GM12878 (cell line): Measurements from ENCODE around the gene KRT14. TPM values are rescaled to one million over a fixed set of nuclear protein-coding genes. Genes with fewer than 3 reads are reported as not detected.
A peak's percentile ranks its signal among the peaks of the same experiment; 100 is the strongest.

Experiments used
- ATAC-seq: fragments of 200-7000 bp; cut with Tn5 transposase; 3 replicates; pipeline ENCODE4 v1.9.1; 2020; ENCODE audit warnings: mild to moderate bottlenecking, moderate library complexity
- BruUV-seq: library from RNA; stranded (reverse); fragments of 400-500 nt; replicated peaks from 2 replicates; lab custom pipeline; 2021; lab: Mats Ljungman, UMichigan
- CTCF ChIA-PET: fragments of 300-600 bp; sonication (Branson Sonifier 250); formaldehyde crosslinking; extraction: SDS; loops from one replicate; lab custom pipeline; 2021; ENCODE audit warnings: inconsistent platforms; lab: Yijun Ruan, JAX
- POLR2A ChIA-PET: fragments of 350-600 bp; formaldehyde crosslinking; extraction: SDS; loops from one replicate; lab custom pipeline; 2021; ENCODE audit warnings: inconsistent platforms; lab: Charles Lee
- RAD21 ChIA-PET: fragments of 300-600 bp; sonication (Branson Sonifier 250); formaldehyde crosslinking; loops from one replicate; lab custom pipeline; 2023; ENCODE audit warnings: antibody characterized with exemption; ENCODE audit not compliant: unreplicated experiment; lab: Charles Lee
- SMC1A ChIA-PET: fragments of 300-600 bp; sonication (Branson Sonifier 250); formaldehyde crosslinking; loops from one replicate; lab custom pipeline; 2023; ENCODE audit not compliant: unreplicated experiment, uncharacterized antibody; lab: Charles Lee
- DNase-seq: peaks from one replicate; pipeline ENCODE4 v3.0.0-alpha.2; 2011; ENCODE audit warnings: low read depth, low spot score
- FAIRE-seq: peaks from 3 replicates; lab custom pipeline; 2011; peaks lifted over from hg19 to GRCh38; lab: Jason Lieb, UNC
- H2AFZ ChIP-seq: 2 replicates; pipeline ENCODE4 v1.6.0; 2011; ENCODE audit warnings: low read depth, low read length, control low read depth; ENCODE audit not compliant: control insufficient read depth
- H3K27ac ChIP-seq: 2 replicates; pipeline ENCODE4 v1.5.1; 2011; ENCODE audit warnings: control low read depth; ENCODE audit not compliant: control insufficient read depth, insufficient read depth
- H3K27me3 ChIP-seq, 2 experiments: replicated peaks in 1 of 2; 2 replicates each; pipeline versions ENCODE4 v1.6.0 to v1.6.1; 2011; ENCODE audit warnings: low read length in 1 of 2; ENCODE audit not compliant: control insufficient read depth in 2 of 2, insufficient read depth in 2 of 2
- H3K36me3 ChIP-seq, 2 experiments: 2 replicates each; pipeline ENCODE4 v1.5.1; 2011; ENCODE audit warnings: low read length in 1 of 2; ENCODE audit not compliant: control insufficient read depth in 2 of 2, insufficient read depth in 2 of 2
- H3K4me1 ChIP-seq: 2 replicates; pipeline ENCODE4 v1.6.1; 2011; ENCODE audit warnings: mild to moderate bottlenecking, low read length, moderate library complexity, mixed read lengths; ENCODE audit not compliant: control insufficient read depth, insufficient read depth
- H3K4me2 ChIP-seq: 2 replicates; pipeline ENCODE4 v1.6.0; 2011; ENCODE audit warnings: control low read depth; ENCODE audit not compliant: control insufficient read depth, insufficient read depth
- H3K4me3 ChIP-seq: fragments of 200-600 bp; sonication (generic); 2 replicates; pipeline ENCODE4 v1.5.1; 2016
- H3K79me2 ChIP-seq: 2 replicates; pipeline ENCODE4 v1.6.0; 2011; ENCODE audit warnings: low read length; ENCODE audit not compliant: control insufficient read depth, insufficient read depth
- H3K9ac ChIP-seq: 2 replicates; pipeline ENCODE4 v1.8.0; 2011; ENCODE audit warnings: low read length, control low read depth, mixed read lengths; ENCODE audit not compliant: control insufficient read depth, insufficient read depth
- H3K9me3 ChIP-seq: replicated peaks from 3 replicates; pipeline ENCODE4 v1.5.1; 2011; ENCODE audit warnings: mild to moderate bottlenecking, low read length; ENCODE audit not compliant: control insufficient read depth, insufficient read depth
- H4K20me1 ChIP-seq: 2 replicates; pipeline ENCODE4 v1.6.0; 2011; ENCODE audit not compliant: control insufficient read depth, insufficient read depth
- EP300 ChIP-seq, 2 experiments: fragments of 150-350 bp in 1 of 2; IDR thresholded peaks; 2 replicates each; pipeline ENCODE4 v1.6.1; 2011 to 2012; ENCODE audit warnings: low read depth in 2 of 2, low read length in 2 of 2, borderline replicate concordance in 1 of 2, improper control_type of control experiment in 1 of 2, inconsistent platforms in 1 of 2; ENCODE audit not compliant: control insufficient read depth in 1 of 2
- HCFC1 ChIP-seq: fragments of 150-350 bp; IDR thresholded peaks from 2 replicates; pipeline ENCODE4 v1.6.1; 2014; ENCODE audit warnings: low read length
- IRF4 ChIP-seq: IDR thresholded peaks from 2 replicates; pipeline ENCODE4 v1.6.1; 2011; ENCODE audit warnings: low read depth, low read length
- KLF5 ChIP-seq: fragments of 450-650 bp; IDR thresholded peaks from 2 replicates; pipeline ENCODE4 v1.6.1; 2014; ENCODE audit warnings: mild to moderate bottlenecking; ENCODE audit not compliant: partially characterized antibody
- MYB ChIP-seq: fragments of 150-350 bp; IDR thresholded peaks from 2 replicates; pipeline ENCODE4 v1.6.1; 2014; ENCODE audit warnings: mild to moderate bottlenecking, low read depth, low read length, borderline replicate concordance
- NR2C2 ChIP-seq: IDR thresholded peaks from 2 replicates; pipeline ENCODE4 v1.6.1; 2011; ENCODE audit warnings: borderline replicate concordance, low read depth; ENCODE audit not compliant: control insufficient read depth, insufficient read length
- PAX8 ChIP-seq: fragments of 450-650 bp; IDR thresholded peaks from 2 replicates; pipeline ENCODE4 v1.6.1; 2017; ENCODE audit warnings: mild to moderate bottlenecking, moderate library complexity
- RAD21 ChIP-seq: IDR thresholded peaks from 2 replicates; pipeline ENCODE4 v1.6.1; 2011; ENCODE audit warnings: mild to moderate bottlenecking, low read depth, low read length, moderate library complexity; ENCODE audit not compliant: insufficient read depth
- RELA ChIP-seq: fragments of 450-650 bp; IDR thresholded peaks from 2 replicates; pipeline ENCODE4 v1.8.0; 2014; ENCODE audit warnings: borderline replicate concordance; ENCODE audit not compliant: partially characterized antibody
- SIN3A ChIP-seq: IDR thresholded peaks from 2 replicates; pipeline ENCODE4 v1.6.1; 2012; ENCODE audit warnings: low read depth, low read length, improper control_type of control experiment
- TARDBP ChIP-seq: IDR thresholded peaks from 2 replicates; pipeline ENCODE4 v1.6.1; 2016; ENCODE audit warnings: borderline replicate concordance
- WRNIP1 ChIP-seq: IDR thresholded peaks from 2 replicates; pipeline ENCODE4 v1.6.1; 2011; ENCODE audit warnings: low read depth, low read length, improper control_type of control experiment, borderline replicate concordance
- ZNF207 ChIP-seq: fragments of 450-650 bp; IDR thresholded peaks from 2 replicates; pipeline ENCODE4 v1.6.1; 2014; ENCODE audit warnings: antibody characterized with exemption, mild to moderate bottlenecking, borderline replicate concordance
- ZNF274 ChIP-seq: IDR thresholded peaks from one replicate; pipeline ENCODE4 v1.8.0; 2011; ENCODE audit not compliant: insufficient read length, insufficient read depth
- WGBS: methylation state at CpG from one replicate; pipeline ENCODE4 v1.1.6; 2016; ENCODE audit warnings: low lambda C conversion rate; ENCODE audit not compliant: insufficient replicate concordance, insufficient coverage; ENCODE audit errors: missing lambda C conversion rate; 5-methylcytosine and 5-hydroxymethylcytosine counted together
- in situ Hi-C: fragments of 300-500 bp; cut with MboI; formaldehyde crosslinking; loops from 9 replicates; pipeline ENCODE4 v1.14.3; 2018; ENCODE audit warnings: mixed read lengths
- intact Hi-C: fragments of 100-400 bp; cut with micrococcal nuclease; formaldehyde crosslinking; loops from one replicate; pipeline ENCODE4 v1.14.2; 2022; ENCODE audit not compliant: unreplicated experiment
- polyA plus RNA-seq, 11 experiments: library from polyadenylated mRNA; depleted of rRNA in 4 of 11; unstranded in 6 of 11; stranded (reverse) in 5 of 11; fragments of >200 nt; fragmentation: Nextera tagmentation in 4 of 11; fragmentation: Illumina TruSeq in 1 of 11; extraction: Ambion mirVana in 4 of 11; extraction: Trizol in 1 of 11; gene quantifications; 1 replicate in 1 of 11; 2 replicates in 10 of 11; pipeline versions ENCODE4 v1.2.1 to v1.2.3, GENCODE V29; 2011 to 2016; ENCODE audit warnings: inconsistent platforms in 2 of 11, missing spikeins in 2 of 11, low read depth in 1 of 11
- total RNA-seq, 4 experiments: library from RNA; depleted of rRNA in 3 of 4; stranded (reverse); fragments of >200 nt in 3 of 4; fragmentation: Illumina TruSeq in 1 of 4; extraction: Trizol in 1 of 4; gene quantifications; 2 replicates each; pipeline versions ENCODE4 v1.2.1 to v1.2.3, GENCODE V29; 2013 to 2021
- TF ChIP-seq, protein P1 (sequence below): fragments of 450-650 bp; IDR thresholded peaks from 2 replicates; pipeline ENCODE4 v1.6.1; 2016; ENCODE audit warnings: mild to moderate bottlenecking

Gene KRT14
- total and polyA plus RNA-seq, 10 of the 15 experiments (the other 5 are each of a cell fraction or from before 2014, with no cell fraction given) = 1.5 TPM; not detected in 9

DNA sequence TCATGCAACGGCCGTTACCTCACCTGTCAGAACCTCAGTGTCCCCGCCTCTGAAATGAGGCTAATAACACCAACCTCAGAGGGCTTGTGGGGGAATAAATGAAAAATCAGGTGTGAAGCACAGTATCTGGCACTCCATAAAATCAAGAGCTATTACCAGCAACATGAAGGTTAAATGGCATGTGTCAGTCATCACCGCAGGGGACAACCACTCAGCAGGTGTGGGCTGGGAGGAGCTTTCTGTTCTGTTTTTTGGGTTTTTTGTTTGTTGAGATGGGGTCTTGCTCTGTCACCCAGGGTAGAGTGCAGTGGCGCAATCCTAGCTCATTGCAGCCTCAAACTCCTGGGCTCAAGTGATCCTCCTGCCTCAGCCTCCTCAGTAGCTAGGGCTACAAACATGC is 41.8 kb downstream of the KRT14 start:
- BruUV-seq = no TSS peak
- no peak for TF ChIP-seq PAX8
- TF ChIP-seq, protein P1, sequence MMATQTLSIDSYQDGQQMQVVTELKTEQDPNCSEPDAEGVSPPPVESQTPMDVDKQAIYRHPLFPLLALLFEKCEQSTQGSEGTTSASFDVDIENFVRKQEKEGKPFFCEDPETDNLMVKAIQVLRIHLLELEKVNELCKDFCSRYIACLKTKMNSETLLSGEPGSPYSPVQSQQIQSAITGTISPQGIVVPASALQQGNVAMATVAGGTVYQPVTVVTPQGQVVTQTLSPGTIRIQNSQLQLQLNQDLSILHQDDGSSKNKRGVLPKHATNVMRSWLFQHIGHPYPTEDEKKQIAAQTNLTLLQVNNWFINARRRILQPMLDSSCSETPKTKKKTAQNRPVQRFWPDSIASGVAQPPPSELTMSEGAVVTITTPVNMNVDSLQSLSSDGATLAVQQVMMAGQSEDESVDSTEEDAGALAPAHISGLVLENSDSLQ = 0 out of 2 replicates have a peak, but pooled peaks have one; percentile 18
- ATAC-seq (no peak), FAIRE-seq (no peak), DNase-seq (no peak)
- no peaks in the 10 kb centered on the region for H4K20me1 ChIP-seq
- no peak overlapping the region for H3K4me3 ChIP-seq
- H3K79me2 ChIP-seq = no peaks in the 10 kb centered on the region
- H2AFZ ChIP-seq = no peak overlapping the region
- no peak overlapping the region for H3K9ac ChIP-seq
- WGBS = 31% methylated on average over 5 of the region's 5 CpGs
- H3K36me3 ChIP-seq = no peaks in the 10 kb centered on the region
- no peaks in the 10 kb centered on the region for H3K4me1 ChIP-seq
- no peaks in the 10 kb centered on the region; a peak in 2 of 4 replicates for H3K27me3 ChIP-seq
- no peaks in the 10 kb centered on the region; the same call in 2 of the 3 replicates for H3K9me3 ChIP-seq
- in situ Hi-C loops (loop anchor here (5.0 kb wide), 2 partner anchors 117 to 638 kb away; no protein-coding TSS in a partner anchor), intact Hi-C loops (no loop called here)
- POLR2A ChIA-PET = no interaction called here
- RAD21 ChIA-PET = interaction anchor here (1.2 kb wide), 1 partner anchor 8 kb away, joined by 4 read pairs; no protein-coding TSS in a partner anchor
- SMC1A ChIA-PET = interaction anchor here (0.7 to 1.0 kb wide), 3 partner anchors 21 to 123 kb away, joined by 3 read pairs; no protein-coding TSS in a partner anchor
- H3K4me2 ChIP-seq = no peak overlapping the region
- CTCF ChIA-PET = interaction anchor here (0.6 to 1.9 kb wide), 4 partner anchors 104 to 1192 kb away, joined by 3 to 5 read pairs (median 3); no protein-coding TSS in a partner anchor
- H3K27ac ChIP-seq = no peak overlapping the region

GRCh38 chr17:41544491-41544892 is 42.2 kb downstream of the KRT14 start:
- no peak for FAIRE-seq
- no peaks in the 10 kb centered on the region; the same call in 2 of the 3 replicates for H3K9me3 ChIP-seq
- H3K4me3 ChIP-seq = no peak overlapping the region
- WGBS = 4% methylated on average over 5 of the region's 5 CpGs
- H4K20me1 ChIP-seq = no peaks in the 10 kb centered on the region
- no peak overlapping the region for H3K4me2 ChIP-seq
- SMC1A ChIA-PET = interaction anchor here (0.7 to 1.0 kb wide), 2 partner anchors 118 to 123 kb away, joined by 3 read pairs; no protein-coding TSS in a partner anchor
- intact Hi-C loops = no loop called here
- CTCF ChIA-PET = interaction anchor here (1.0 to 1.9 kb wide), 3 partner anchors 105 to 687 kb away, joined by 3 to 5 read pairs (median 3); no protein-coding TSS in a partner anchor
- H3K36me3 ChIP-seq = no peaks in the 10 kb centered on the region
- H3K4me1 ChIP-seq = no peaks in the 10 kb centered on the region
- BruUV-seq = no TSS peak
- no peaks in the 10 kb centered on the region for H3K79me2 ChIP-seq
- RAD21 ChIA-PET = interaction anchor here (1.2 kb wide), 1 partner anchor 9 kb away, joined by 4 read pairs; no protein-coding TSS in a partner anchor
- no peak for ATAC-seq
- no peak for DNase-seq
- no peak overlapping the region for H2AFZ ChIP-seq
- in situ Hi-C loops = no loop called here
- no peak overlapping the region for H3K9ac ChIP-seq
- H3K27ac ChIP-seq = no peak overlapping the region
- POLR2A ChIA-PET = no interaction called here
- H3K27me3 ChIP-seq = no peaks in the 10 kb centered on the region; a peak in 3 of 4 replicates
- TF ChIP-seq RAD21 (no peak), EP300 (IDR thresholded peaks at IDR 0.05; ENCODE audit: borderline replicate concordance in 1 of 2, control insufficient read depth in 1 of 2, low read depth in 2 of 2, low read length in 2 of 2) (no peak), SIN3A (no peak), MYB (no peak), RELA (no peak), IRF4 (no peak), NR2C2 (no peak), KLF5 (no peak), WRNIP1 (no peak), ZNF207 (no peak), TARDBP (no peak), HCFC1 (no peak), ZNF274 (no peak)
